MM.1S (cell line): ENCODE data around the gene ATG16L2.

ENCODE experiments used
- EZH2 ChIP-seq: fragments of 300-600 bp; sonication (generic); optimal IDR thresholded peaks from 2 replicates; pipeline ENCODE3; 2017; ENCODE audit warnings: low read depth, mild to moderate bottlenecking, antibody characterized with exemption, low read length, mixed read lengths
- TF ChIP-seq, protein P1 (sequence below): fragments of 300-600 bp; sonication (generic); IDR thresholded peaks from 2 replicates; pipeline ENCODE4 v1.5.1; 2016; ENCODE audit warnings: antibody characterized with exemption, low read length, mixed read lengths

DNA sequence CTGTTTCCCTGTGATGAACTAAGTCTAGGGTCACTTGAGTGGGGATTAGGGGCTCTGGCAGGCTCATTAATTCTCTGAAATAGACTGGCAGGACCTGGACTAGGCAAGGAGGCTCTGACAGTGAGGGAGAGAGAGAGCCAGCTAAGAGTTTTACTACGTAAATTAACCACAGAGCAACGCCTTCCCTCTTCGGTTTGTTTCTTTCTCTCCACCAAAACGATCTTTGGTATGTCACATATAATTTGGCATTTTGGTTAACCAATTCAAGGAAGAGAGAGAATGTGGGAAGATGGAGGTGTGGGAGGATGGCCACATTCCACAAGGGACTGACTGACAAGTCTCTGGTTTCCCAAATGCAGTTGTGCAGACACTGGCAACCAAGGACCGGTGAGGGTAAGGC lies 27.9 kb downstream of the ATG16L2 start:
- no peak for TF ChIP-seq EZH2
- TF ChIP-seq, protein P1, sequence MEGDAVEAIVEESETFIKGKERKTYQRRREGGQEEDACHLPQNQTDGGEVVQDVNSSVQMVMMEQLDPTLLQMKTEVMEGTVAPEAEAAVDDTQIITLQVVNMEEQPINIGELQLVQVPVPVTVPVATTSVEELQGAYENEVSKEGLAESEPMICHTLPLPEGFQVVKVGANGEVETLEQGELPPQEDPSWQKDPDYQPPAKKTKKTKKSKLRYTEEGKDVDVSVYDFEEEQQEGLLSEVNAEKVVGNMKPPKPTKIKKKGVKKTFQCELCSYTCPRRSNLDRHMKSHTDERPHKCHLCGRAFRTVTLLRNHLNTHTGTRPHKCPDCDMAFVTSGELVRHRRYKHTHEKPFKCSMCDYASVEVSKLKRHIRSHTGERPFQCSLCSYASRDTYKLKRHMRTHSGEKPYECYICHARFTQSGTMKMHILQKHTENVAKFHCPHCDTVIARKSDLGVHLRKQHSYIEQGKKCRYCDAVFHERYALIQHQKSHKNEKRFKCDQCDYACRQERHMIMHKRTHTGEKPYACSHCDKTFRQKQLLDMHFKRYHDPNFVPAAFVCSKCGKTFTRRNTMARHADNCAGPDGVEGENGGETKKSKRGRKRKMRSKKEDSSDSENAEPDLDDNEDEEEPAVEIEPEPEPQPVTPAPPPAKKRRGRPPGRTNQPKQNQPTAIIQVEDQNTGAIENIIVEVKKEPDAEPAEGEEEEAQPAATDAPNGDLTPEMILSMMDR = no peak
